HepG2 (cell line): ENCODE measurements around the gene AKR1C4. TPM values are rescaled to one million over a fixed set of nuclear protein-coding genes. Genes with fewer than 3 reads are reported as not detected.

Source experiments
- ESRRA ChIP-seq: sonication (generic); formaldehyde crosslinking; IDR thresholded peaks from 2 replicates; pipeline ENCODE4 v1.5.1; 2020; ENCODE audit warnings: mild to moderate bottlenecking, low read depth, missing genetic modification reagents
- GPN1 ChIP-seq: sonication (generic); formaldehyde crosslinking; IDR thresholded peaks from 2 replicates; pipeline ENCODE4 v1.5.1; 2020; ENCODE audit warnings: missing genetic modification reagents, borderline replicate concordance
- HNF4G ChIP-seq, 2 experiments: sonication (generic) in 1 of 2; formaldehyde crosslinking in 1 of 2; IDR thresholded peaks; 2 replicates each; pipeline versions ENCODE4 v1.4.0 to v1.6.1; 2011 to 2020; ENCODE audit warnings: borderline replicate concordance in 2 of 2, low read depth in 2 of 2, mild to moderate bottlenecking in 2 of 2, low read length in 1 of 2, missing genetic modification reagents in 1 of 2, moderate library complexity in 1 of 2
- JDP2 ChIP-seq: sonication (generic); formaldehyde crosslinking; IDR thresholded peaks from 2 replicates; pipeline ENCODE4 v1.8.1; 2022; ENCODE audit warnings: missing genetic modification reagents, borderline replicate concordance
- KLF12 ChIP-seq: sonication (generic); formaldehyde crosslinking; IDR thresholded peaks from 2 replicates; pipeline ENCODE4 v1.4.0; 2020; ENCODE audit warnings: missing genetic modification reagents, borderline replicate concordance
- MTA1 ChIP-seq: sonication (generic); formaldehyde crosslinking; IDR thresholded peaks from 2 replicates; pipeline ENCODE4 v1.4.0; 2020; ENCODE audit warnings: missing genetic modification reagents, mild to moderate bottlenecking, borderline replicate concordance
- POLR2AphosphoS2 ChIP-seq: IDR thresholded peaks from 2 replicates; pipeline ENCODE4 v1.6.1; 2011; ENCODE audit warnings: low read depth, low read length, improper control_type of control experiment
- PREB ChIP-seq: sonication (generic); formaldehyde crosslinking; IDR thresholded peaks from 2 replicates; pipeline ENCODE4 v1.4.0; 2020; ENCODE audit warnings: missing genetic modification reagents
- RELA ChIP-seq: sonication (generic); formaldehyde crosslinking; IDR thresholded peaks from 2 replicates; pipeline ENCODE4 v1.4.0; 2020; ENCODE audit warnings: missing genetic modification reagents
- SAFB2 ChIP-seq: sonication (generic); formaldehyde crosslinking; IDR thresholded peaks from 2 replicates; pipeline ENCODE4 v1.5.1; 2020; ENCODE audit warnings: missing genetic modification reagents, low read depth, mild to moderate bottlenecking, borderline replicate concordance
- TFAP4 ChIP-seq: sonication (generic); IDR thresholded peaks from 2 replicates; pipeline ENCODE4 v1.6.1; 2016; ENCODE audit warnings: low read depth, borderline replicate concordance
- YY1 ChIP-seq: IDR thresholded peaks from 2 replicates; pipeline ENCODE4 v1.6.1; 2011; ENCODE audit warnings: low read length, low read depth, moderate library complexity, mild to moderate bottlenecking; ENCODE audit not compliant: insufficient read depth, insufficient replicate concordance
- ZBTB1 ChIP-seq: sonication (generic); formaldehyde crosslinking; IDR thresholded peaks from 2 replicates; pipeline ENCODE4 v1.4.0; 2020; ENCODE audit warnings: missing genetic modification reagents, borderline replicate concordance
- ZBTB37 ChIP-seq: sonication (generic); formaldehyde crosslinking; IDR thresholded peaks from 2 replicates; pipeline ENCODE4 v1.4.0; 2020; ENCODE audit warnings: mild to moderate bottlenecking, missing genetic modification reagents
- ZNF543 ChIP-seq: sonication (generic); formaldehyde crosslinking; IDR thresholded peaks from 2 replicates; pipeline ENCODE4 v1.4.0; 2020; ENCODE audit warnings: mild to moderate bottlenecking, missing genetic modification reagents
- ZNF720 ChIP-seq: sonication (generic); formaldehyde crosslinking; IDR thresholded peaks from 2 replicates; pipeline ENCODE4 v1.4.0; 2020; ENCODE audit warnings: missing genetic modification reagents
- ZNF724P ChIP-seq: sonication (generic); formaldehyde crosslinking; IDR thresholded peaks from 2 replicates; pipeline ENCODE4 v1.8.0; 2022; ENCODE audit warnings: missing genetic modification reagents, borderline replicate concordance
- ZNF775 ChIP-seq: sonication (generic); formaldehyde crosslinking; IDR thresholded peaks from 2 replicates; pipeline ENCODE4 v1.4.0; 2020; ENCODE audit warnings: missing genetic modification reagents, mild to moderate bottlenecking, moderate library complexity, borderline replicate concordance
- ZNF841 ChIP-seq: sonication (generic); formaldehyde crosslinking; IDR thresholded peaks from 2 replicates; pipeline ENCODE4 v1.8.1; 2023; ENCODE audit warnings: missing genetic modification reagents, borderline replicate concordance
- polyA plus RNA-seq, 8 experiments: library from polyadenylated mRNA; depleted of rRNA in 3 of 8; stranded (reverse) in 7 of 8; unstranded in 1 of 8; fragments of >200 nt; fragmentation: Illumina TruSeq in 4 of 8; extraction: Trizol in 4 of 8; gene quantifications; 2 replicates each; pipeline versions ENCODE4 v1.2.1 to v1.2.3, GENCODE V29; 2011 to 2016; ENCODE audit warnings: low read depth in 4 of 8, missing spikeins in 1 of 8, mixed read lengths in 1 of 8; ENCODE audit not compliant: insufficient read depth in 1 of 8
- total RNA-seq, 5 experiments: library from RNA; depleted of rRNA; stranded (reverse); fragments of >200 nt; fragmentation: Illumina TruSeq; extraction: Trizol; gene quantifications; 2 replicates each; pipeline ENCODE4 v1.2.3, GENCODE V29; 2016; ENCODE audit warnings: low read depth in 1 of 5
- TF ChIP-seq, protein P1 (sequence below): sonication (generic); formaldehyde crosslinking; IDR thresholded peaks from 2 replicates; pipeline ENCODE4 v1.4.0; 2020; ENCODE audit warnings: missing genetic modification reagents, mild to moderate bottlenecking, borderline replicate concordance
- TF ChIP-seq, protein P2 (sequence below), 2 experiments: sonication (generic) in 1 of 2; formaldehyde crosslinking in 1 of 2; IDR thresholded peaks; 2 replicates each; pipeline versions ENCODE4 v1.4.0 to v1.6.1; 2018 to 2020; ENCODE audit warnings: missing genetic modification reagents in 2 of 2, borderline replicate concordance in 1 of 2, low read depth in 1 of 2, mild to moderate bottlenecking in 1 of 2, missing biosample characterization in 1 of 2

AKR1C4 gene
- total and polyA plus RNA-seq, 2 of the 13 experiments (the other 11 are each of a cell fraction or from before 2014, with no cell fraction given) = 0.18 to 1.3 TPM

GRCh38 chr10:5243521-5243987 lies 46.9 kb downstream of the AKR1C4 start (continued):
- TF ChIP-seq GPN1 (CRISPR knock-in tag) (no peak), ZNF775 (CRISPR knock-in tag) (no peak), ZNF543 (CRISPR knock-in tag) (no peak), YY1 (peak; percentile 15), POLR2AphosphoS2 (no peak), HNF4G (IDR thresholded peaks at IDR 0.05; ENCODE audit: borderline replicate concordance, low read depth, low read length) (peak; percentile 86), HNF4G (CRISPR knock-in tag; IDR thresholded peaks at IDR 0.05; ENCODE audit: borderline replicate concordance, low read depth) (peak; percentile 86; the same call in 1 of the 2 replicates), TFAP4 (peak; percentile 55; the same call in 1 of the 2 replicates), MTA1 (CRISPR knock-in tag) (no peak), ZNF724P (no peak), SAFB2 (CRISPR knock-in tag) (no peak), ZBTB37 (CRISPR knock-in tag) (peak; percentile 79; the same call in 1 of the 2 replicates), KLF12 (no peak), ESRRA (CRISPR knock-in tag) (peak; percentile 73; the same call in 1 of the 2 replicates), PREB (CRISPR knock-in tag) (no peak), RELA (CRISPR knock-in tag) (no peak), ZNF720 (no peak), JDP2 (CRISPR knock-in tag) (no peak), ZNF841 (CRISPR knock-in tag) (no peak), ZBTB1 (CRISPR knock-in tag) (no peak)
- TF ChIP-seq, protein P1, sequence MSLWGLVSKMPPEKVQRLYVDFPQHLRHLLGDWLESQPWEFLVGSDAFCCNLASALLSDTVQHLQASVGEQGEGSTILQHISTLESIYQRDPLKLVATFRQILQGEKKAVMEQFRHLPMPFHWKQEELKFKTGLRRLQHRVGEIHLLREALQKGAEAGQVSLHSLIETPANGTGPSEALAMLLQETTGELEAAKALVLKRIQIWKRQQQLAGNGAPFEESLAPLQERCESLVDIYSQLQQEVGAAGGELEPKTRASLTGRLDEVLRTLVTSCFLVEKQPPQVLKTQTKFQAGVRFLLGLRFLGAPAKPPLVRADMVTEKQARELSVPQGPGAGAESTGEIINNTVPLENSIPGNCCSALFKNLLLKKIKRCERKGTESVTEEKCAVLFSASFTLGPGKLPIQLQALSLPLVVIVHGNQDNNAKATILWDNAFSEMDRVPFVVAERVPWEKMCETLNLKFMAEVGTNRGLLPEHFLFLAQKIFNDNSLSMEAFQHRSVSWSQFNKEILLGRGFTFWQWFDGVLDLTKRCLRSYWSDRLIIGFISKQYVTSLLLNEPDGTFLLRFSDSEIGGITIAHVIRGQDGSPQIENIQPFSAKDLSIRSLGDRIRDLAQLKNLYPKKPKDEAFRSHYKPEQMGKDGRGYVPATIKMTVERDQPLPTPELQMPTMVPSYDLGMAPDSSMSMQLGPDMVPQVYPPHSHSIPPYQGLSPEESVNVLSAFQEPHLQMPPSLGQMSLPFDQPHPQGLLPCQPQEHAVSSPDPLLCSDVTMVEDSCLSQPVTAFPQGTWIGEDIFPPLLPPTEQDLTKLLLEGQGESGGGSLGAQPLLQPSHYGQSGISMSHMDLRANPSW (CRISPR knock-in tag) = peak; percentile 55; the same call in 1 of the 2 replicates
- TF ChIP-seq, protein P2, sequence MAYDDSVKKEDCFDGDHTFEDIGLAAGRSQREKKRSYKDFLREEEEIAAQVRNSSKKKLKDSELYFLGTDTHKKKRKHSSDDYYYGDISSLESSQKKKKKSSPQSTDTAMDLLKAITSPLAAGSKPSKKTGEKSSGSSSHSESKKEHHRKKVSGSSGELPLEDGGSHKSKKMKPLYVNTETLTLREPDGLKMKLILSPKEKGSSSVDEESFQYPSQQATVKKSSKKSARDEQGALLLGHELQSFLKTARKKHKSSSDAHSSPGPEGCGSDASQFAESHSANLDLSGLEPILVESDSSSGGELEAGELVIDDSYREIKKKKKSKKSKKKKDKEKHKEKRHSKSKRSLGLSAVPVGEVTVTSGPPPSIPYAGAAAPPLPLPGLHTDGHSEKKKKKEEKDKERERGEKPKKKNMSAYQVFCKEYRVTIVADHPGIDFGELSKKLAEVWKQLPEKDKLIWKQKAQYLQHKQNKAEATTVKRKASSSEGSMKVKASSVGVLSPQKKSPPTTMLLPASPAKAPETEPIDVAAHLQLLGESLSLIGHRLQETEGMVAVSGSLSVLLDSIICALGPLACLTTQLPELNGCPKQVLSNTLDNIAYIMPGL (CRISPR knock-in tag; IDR thresholded peaks at IDR 0.05; ENCODE audit: borderline replicate concordance in 1 of 2, low read depth in 1 of 2) = peak in 1 of 2 experiments; percentile 33; a peak in 1 of 4 replicates
